Suprapubic skin (tissue), 3 donors: Measurements from ENCODE around the gene RFX2.

Experiments used
- POLR2A ChIP-seq, 2 donors: fragments of 450-650 bp; IDR thresholded peaks; one replicate each; pipeline ENCODE4 v1.6.1; 2017; ENCODE audit warnings: antibody characterized with exemption in 2 of 2, mild to moderate bottlenecking in 2 of 2, moderate library complexity in 2 of 2
- TF ChIP-seq, protein P1 (sequence below), 2 donors: fragments of 200-600 bp in 1 of 2; fragments of 450-650 bp in 1 of 2; sonication (generic) in 1 of 2; IDR thresholded peaks; one replicate each; pipeline ENCODE4 v1.5.1; 2016 to 2019; ENCODE audit warnings: antibody characterized with exemption in 2 of 2, mild to moderate bottlenecking in 1 of 2, moderate library complexity in 1 of 2

DNA sequence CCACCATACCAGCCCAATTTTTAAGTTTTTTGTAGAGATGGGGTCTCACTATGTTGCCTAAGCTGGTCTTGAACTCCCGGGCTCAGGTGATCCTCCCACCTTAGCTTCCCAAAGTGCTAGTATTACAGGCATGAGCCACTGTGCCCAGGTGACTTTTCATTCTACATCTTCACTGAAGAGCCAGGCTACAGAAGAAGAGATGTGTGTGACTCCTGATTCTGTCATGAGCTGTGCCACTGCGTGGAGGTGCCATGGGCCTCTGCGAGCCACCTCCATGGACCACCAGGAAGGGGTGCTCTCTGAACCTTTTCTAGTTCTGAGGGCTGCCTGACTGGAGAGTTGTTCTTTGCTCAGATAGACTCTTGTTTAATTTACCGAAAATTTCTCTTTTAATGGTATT lies 75.8 kb downstream of the RFX2 start:
- no peak for TF ChIP-seq POLR2A (IDR thresholded peaks at IDR 0.05)
- TF ChIP-seq, protein P1, sequence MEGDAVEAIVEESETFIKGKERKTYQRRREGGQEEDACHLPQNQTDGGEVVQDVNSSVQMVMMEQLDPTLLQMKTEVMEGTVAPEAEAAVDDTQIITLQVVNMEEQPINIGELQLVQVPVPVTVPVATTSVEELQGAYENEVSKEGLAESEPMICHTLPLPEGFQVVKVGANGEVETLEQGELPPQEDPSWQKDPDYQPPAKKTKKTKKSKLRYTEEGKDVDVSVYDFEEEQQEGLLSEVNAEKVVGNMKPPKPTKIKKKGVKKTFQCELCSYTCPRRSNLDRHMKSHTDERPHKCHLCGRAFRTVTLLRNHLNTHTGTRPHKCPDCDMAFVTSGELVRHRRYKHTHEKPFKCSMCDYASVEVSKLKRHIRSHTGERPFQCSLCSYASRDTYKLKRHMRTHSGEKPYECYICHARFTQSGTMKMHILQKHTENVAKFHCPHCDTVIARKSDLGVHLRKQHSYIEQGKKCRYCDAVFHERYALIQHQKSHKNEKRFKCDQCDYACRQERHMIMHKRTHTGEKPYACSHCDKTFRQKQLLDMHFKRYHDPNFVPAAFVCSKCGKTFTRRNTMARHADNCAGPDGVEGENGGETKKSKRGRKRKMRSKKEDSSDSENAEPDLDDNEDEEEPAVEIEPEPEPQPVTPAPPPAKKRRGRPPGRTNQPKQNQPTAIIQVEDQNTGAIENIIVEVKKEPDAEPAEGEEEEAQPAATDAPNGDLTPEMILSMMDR (IDR thresholded peaks at IDR 0.05): no peak
